Parietal lobe (tissue), 1 donor: Measurements from ENCODE around the gene MBD3L2B. TPM values are rescaled to one million over a fixed set of nuclear protein-coding genes. Genes with fewer than 3 reads are reported as not detected.

Experiments used
- total RNA-seq: library from RNA; depleted of rRNA; stranded (reverse); fragments of >200 nt; gene quantifications from one replicate; pipeline ENCODE4 v1.2.3, GENCODE V29; 2014

MBD3L2B gene
- not detected for total RNA-seq

DNA sequence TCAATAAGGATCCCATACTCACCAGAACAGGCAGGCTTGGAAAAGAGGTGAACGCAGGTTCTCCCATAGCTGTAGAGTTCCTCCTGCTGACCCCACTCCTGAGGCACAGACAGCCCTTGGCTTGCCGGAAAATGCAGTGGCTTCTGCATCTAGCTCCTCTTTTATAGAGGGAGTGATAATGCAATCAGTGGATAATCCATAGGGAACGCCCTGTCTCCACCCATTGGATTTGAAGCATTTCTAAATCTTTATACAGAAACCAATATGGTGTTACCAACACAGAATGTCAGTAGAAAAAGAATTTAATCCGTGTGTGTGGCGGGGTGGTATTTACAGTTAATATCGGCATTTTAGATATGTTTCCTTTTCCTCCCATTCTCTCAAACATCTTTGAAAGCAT, at the start of gene MBD3L2B:
MBD3L2B (minus strand) TSS at position 101 of the 400 bp plus-strand sequence; CDS start at position 67, 34 bp downstream.

DNA sequence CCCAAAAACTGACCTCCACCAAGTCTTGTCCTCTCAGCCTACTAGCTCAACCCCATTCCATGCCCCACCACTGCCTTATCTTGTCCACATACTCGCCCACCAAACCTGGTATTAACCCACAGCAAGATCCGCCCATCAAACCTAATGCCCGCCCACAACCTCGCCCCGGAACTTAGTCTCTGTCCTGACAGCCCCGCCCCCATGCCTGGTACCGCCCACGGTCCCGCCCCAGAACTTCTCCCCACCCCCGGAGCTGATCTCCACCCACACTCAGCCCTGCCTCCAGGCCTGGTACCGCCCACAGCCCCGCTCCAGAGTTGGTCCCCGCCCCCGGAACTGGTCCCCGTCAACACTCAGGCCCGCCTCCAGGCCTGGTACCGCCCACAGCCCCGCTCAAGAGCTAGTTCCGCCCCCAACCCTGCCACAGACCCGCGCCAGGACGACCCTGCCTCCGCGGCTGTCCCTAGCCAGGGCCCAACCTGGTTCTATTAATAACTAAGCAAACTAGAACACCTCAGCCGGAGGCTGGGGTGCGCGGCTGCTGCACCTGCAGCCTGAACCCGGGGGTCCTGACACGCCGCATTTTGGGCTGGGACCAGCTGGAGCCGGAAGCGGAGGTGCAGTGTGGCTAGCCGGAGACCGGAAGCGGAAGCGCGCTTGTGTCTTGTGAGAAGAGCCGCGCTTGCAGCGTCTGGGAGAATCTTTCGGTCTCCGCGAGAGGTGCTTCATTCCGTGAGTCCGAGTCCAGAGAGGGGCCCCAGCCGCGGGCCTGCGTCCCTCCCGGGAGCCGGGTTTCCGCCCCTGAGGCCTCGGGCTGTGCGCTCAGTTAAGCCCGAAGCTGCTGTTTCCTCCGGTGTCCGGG, 48.0 kb upstream of the MBD3L2B start, which contains the start of gene ZNF557:
ZNF557 (plus strand) TSS at position 662 of the 862 bp plus-strand sequence. CDS start 5,372 bp downstream, outside the sequence.

DNA sequence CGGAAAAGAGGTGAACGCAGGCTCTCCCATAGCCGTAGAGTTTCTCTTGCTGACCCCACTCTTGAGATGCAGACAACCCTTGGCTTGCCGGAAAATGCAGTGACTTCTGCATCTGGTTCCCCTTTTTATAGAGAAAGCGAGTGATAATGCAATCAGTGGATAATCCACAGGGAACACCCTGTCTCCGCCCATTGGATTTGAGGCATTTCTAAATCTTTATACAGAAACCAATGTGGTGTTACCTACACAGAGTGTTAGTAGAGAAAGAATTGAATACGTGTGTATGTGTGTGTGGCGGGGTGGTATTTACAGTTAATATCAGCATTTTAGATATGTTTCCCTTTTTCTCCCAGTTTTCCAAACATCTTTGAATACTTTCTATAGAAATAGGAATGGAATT, 37.3 kb upstream of the MBD3L2B start, which contains the start of gene MBD3L3:
MBD3L3 (minus strand) TSS at position 101 of the 400 bp plus-strand sequence; CDS start at position 30, 71 bp downstream.

DNA sequence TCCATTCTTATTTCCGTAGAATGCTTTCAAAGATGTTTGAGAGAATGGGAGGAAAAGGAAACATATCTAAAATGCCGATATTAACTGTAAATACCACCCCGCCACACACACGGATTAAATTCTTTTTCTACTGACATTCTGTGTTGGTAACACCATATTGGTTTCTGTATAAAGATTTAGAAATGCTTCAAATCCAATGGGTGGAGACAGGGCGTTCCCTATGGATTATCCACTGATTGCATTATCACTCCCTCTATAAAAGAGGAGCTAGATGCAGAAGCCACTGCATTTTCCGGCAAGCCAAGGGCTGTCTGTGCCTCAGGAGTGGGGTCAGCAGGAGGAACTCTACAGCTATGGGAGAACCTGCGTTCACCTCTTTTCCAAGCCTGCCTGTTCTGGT, 27.8 kb upstream of the MBD3L2B start, which contains the start of gene MBD3L2:
MBD3L2 (plus strand) TSS at position 301 of the 400 bp plus-strand sequence; CDS start at position 354, 53 bp downstream.

DNA sequence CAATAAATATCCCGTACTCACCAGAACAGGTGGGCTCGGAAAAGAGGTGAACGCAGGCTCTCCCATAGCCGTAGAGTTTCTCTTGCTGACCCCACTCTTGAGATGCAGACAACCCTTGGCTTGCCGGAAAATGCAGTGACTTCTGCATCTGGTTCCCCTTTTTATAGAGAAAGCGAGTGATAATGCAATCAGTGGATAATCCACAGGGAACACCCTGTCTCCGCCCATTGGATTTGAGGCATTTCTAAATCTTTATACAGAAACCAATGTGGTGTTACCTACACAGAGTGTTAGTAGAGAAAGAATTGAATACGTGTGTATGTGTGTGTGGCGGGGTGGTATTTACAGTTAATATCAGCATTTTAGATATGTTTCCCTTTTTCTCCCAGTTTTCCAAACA, 18.8 kb upstream of the MBD3L2B start, which contains the start of gene MBD3L4:
MBD3L4 (minus strand) TSS at position 101 of the 400 bp plus-strand sequence; CDS start at position 66, 35 bp downstream.

DNA sequence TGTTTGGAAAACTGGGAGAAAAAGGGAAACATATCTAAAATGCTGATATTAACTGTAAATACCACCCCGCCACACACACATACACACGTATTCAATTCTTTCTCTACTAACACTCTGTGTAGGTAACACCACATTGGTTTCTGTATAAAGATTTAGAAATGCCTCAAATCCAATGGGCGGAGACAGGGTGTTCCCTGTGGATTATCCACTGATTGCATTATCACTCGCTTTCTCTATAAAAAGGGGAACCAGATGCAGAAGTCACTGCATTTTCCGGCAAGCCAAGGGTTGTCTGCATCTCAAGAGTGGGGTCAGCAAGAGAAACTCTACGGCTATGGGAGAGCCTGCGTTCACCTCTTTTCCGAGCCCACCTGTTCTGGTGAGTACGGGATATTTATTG, 9.0 kb upstream of the MBD3L2B start, which contains the start of gene MBD3L5:
MBD3L5 (plus strand) TSS at position 301 of the 400 bp plus-strand sequence; CDS start at position 335, 34 bp downstream.

Other genes starting within 250 kb of the MBD3L2B start
- 1.6 TPM for gene VAV1, start 248.7 kb downstream of the MBD3L2B start, total RNA-seq
- not detected for gene ADGRE1, start 133.9 kb downstream of the MBD3L2B start, total RNA-seq
- not detected for gene MBD3L5, start 9.1 kb upstream of the MBD3L2B start, total RNA-seq
- not detected for gene MBD3L4, start 18.7 kb upstream of the MBD3L2B start, total RNA-seq
- not detected for gene MBD3L2, start 27.9 kb upstream of the MBD3L2B start, total RNA-seq
- not detected for gene MBD3L3, start 37.2 kb upstream of the MBD3L2B start, total RNA-seq
- 35.4 TPM for gene ZNF557, start 48.3 kb upstream of the MBD3L2B start, total RNA-seq